H1 (cell line): Measurements from ENCODE around the gene SLC31A2. TPM values are rescaled to one million over a fixed set of nuclear protein-coding genes. Genes with fewer than 3 reads are reported as not detected.

Source experiments
- CBX5 ChIP-seq: fragments of 300-800, 300-1000 bp; sonication (generic); IDR thresholded peaks from 2 replicates; pipeline ENCODE4 v1.7.1; 2016; ENCODE audit warnings: antibody characterized with exemption, low read length, low read depth
- EZH2 ChIP-seq: fragments of 200-600 bp; sonication (generic); IDR thresholded peaks from 2 replicates; pipeline ENCODE4 v1.7.1; 2012; ENCODE audit warnings: low read depth, mild to moderate bottlenecking, moderate library complexity, low read length, inconsistent platforms; ENCODE audit not compliant: severe bottlenecking
- HDAC2 ChIP-seq, 2 experiments: fragments of 300-600 bp in 1 of 2; sonication (generic) in 1 of 2; IDR thresholded peaks; 2 replicates each; pipeline ENCODE4 v1.6.1; 2011 to 2012; ENCODE audit warnings: low read depth in 2 of 2, low read length in 2 of 2, mild to moderate bottlenecking in 2 of 2, moderate library complexity in 2 of 2, borderline replicate concordance in 1 of 2, inconsistent platforms in 1 of 2
- RXRA ChIP-seq: IDR thresholded peaks from 2 replicates; pipeline ENCODE4 v1.6.1; 2011; ENCODE audit warnings: low read depth, mild to moderate bottlenecking, low read length, moderate library complexity; ENCODE audit not compliant: insufficient read depth
- SIN3A ChIP-seq, 2 experiments: IDR thresholded peaks in 1 of 2; conservative IDR thresholded peaks in 1 of 2; 2 replicates each; pipeline ENCODE4 v1.6.1; 2011 to 2012; ENCODE audit warnings: low read length in 2 of 2, improper control_type of control experiment in 1 of 2, low read depth in 1 of 2, mild to moderate bottlenecking in 1 of 2
- SIX5 ChIP-seq: IDR thresholded peaks from 2 replicates; pipeline ENCODE4 v1.6.1; 2011; ENCODE audit warnings: mild to moderate bottlenecking, low read depth, low read length
- TBP ChIP-seq: IDR thresholded peaks from 2 replicates; pipeline ENCODE4 v1.6.1; 2011; ENCODE audit warnings: low read depth, low read length, improper control_type of control experiment
- polyA plus RNA-seq, 7 experiments: library from polyadenylated mRNA; depleted of rRNA in 3 of 7; stranded (reverse) in 5 of 7; unstranded in 2 of 7; fragments of >200 nt in 5 of 7; fragments of 200-250 nt in 2 of 7; gene quantifications; 1 replicate in 5 of 7; 2 replicates in 1 of 7; 4 replicates in 1 of 7; pipeline versions ENCODE4 v1.2.1 to v1.2.3, GENCODE V29; 2011 to 2013; ENCODE audit warnings: missing spikeins in 2 of 7, mixed read lengths in 2 of 7
- total RNA-seq: library from RNA; stranded (reverse); fragmentation: NEBNext Ultra II Directional; extraction: Animal tissue kit (Norgen Biotek cat#: 25700); gene quantifications from 2 replicates; pipeline ENCODE4 v1.2.1, GENCODE V29; 2021
- TF ChIP-seq, protein P1 (sequence below): fragments of 300-600 bp; sonication (generic); IDR thresholded peaks from 2 replicates; pipeline ENCODE4 v1.7.1; 2012; ENCODE audit warnings: low read length, moderate library complexity, mild to moderate bottlenecking, inconsistent platforms; ENCODE audit not compliant: insufficient replicate concordance
- TF ChIP-seq, protein P2 (sequence below): IDR thresholded peaks from 2 replicates; pipeline ENCODE4 v1.6.1; 2012; ENCODE audit warnings: low read length, inconsistent platforms

The SLC31A2 gene
- total and polyA plus RNA-seq, 2 of the 8 experiments (the other 6 are each of a cell fraction or from before 2014, with no cell fraction given), result 2.0 to 2.9 TPM

DNA sequence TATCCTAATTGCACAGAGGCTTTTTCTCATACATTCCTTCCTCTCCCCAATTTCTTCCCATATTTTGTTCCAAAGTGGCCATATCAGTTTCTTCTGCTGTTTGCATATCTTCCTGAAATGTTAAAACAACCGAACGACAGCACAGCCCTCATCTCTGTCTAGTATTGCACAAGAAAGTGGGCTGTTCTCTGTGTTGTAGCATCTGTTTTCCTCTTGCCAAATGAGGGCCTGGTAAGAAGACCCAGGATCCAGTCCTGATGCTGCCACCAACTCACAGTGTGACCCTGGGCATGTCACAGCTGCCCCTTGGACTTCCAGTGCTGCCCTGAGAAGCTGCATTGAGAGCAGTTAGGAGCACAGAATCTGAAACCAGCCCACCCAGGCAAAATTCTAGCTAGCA lies 4.1 kb downstream of the SLC31A2 start (continued):
- TF ChIP-seq, protein P1, sequence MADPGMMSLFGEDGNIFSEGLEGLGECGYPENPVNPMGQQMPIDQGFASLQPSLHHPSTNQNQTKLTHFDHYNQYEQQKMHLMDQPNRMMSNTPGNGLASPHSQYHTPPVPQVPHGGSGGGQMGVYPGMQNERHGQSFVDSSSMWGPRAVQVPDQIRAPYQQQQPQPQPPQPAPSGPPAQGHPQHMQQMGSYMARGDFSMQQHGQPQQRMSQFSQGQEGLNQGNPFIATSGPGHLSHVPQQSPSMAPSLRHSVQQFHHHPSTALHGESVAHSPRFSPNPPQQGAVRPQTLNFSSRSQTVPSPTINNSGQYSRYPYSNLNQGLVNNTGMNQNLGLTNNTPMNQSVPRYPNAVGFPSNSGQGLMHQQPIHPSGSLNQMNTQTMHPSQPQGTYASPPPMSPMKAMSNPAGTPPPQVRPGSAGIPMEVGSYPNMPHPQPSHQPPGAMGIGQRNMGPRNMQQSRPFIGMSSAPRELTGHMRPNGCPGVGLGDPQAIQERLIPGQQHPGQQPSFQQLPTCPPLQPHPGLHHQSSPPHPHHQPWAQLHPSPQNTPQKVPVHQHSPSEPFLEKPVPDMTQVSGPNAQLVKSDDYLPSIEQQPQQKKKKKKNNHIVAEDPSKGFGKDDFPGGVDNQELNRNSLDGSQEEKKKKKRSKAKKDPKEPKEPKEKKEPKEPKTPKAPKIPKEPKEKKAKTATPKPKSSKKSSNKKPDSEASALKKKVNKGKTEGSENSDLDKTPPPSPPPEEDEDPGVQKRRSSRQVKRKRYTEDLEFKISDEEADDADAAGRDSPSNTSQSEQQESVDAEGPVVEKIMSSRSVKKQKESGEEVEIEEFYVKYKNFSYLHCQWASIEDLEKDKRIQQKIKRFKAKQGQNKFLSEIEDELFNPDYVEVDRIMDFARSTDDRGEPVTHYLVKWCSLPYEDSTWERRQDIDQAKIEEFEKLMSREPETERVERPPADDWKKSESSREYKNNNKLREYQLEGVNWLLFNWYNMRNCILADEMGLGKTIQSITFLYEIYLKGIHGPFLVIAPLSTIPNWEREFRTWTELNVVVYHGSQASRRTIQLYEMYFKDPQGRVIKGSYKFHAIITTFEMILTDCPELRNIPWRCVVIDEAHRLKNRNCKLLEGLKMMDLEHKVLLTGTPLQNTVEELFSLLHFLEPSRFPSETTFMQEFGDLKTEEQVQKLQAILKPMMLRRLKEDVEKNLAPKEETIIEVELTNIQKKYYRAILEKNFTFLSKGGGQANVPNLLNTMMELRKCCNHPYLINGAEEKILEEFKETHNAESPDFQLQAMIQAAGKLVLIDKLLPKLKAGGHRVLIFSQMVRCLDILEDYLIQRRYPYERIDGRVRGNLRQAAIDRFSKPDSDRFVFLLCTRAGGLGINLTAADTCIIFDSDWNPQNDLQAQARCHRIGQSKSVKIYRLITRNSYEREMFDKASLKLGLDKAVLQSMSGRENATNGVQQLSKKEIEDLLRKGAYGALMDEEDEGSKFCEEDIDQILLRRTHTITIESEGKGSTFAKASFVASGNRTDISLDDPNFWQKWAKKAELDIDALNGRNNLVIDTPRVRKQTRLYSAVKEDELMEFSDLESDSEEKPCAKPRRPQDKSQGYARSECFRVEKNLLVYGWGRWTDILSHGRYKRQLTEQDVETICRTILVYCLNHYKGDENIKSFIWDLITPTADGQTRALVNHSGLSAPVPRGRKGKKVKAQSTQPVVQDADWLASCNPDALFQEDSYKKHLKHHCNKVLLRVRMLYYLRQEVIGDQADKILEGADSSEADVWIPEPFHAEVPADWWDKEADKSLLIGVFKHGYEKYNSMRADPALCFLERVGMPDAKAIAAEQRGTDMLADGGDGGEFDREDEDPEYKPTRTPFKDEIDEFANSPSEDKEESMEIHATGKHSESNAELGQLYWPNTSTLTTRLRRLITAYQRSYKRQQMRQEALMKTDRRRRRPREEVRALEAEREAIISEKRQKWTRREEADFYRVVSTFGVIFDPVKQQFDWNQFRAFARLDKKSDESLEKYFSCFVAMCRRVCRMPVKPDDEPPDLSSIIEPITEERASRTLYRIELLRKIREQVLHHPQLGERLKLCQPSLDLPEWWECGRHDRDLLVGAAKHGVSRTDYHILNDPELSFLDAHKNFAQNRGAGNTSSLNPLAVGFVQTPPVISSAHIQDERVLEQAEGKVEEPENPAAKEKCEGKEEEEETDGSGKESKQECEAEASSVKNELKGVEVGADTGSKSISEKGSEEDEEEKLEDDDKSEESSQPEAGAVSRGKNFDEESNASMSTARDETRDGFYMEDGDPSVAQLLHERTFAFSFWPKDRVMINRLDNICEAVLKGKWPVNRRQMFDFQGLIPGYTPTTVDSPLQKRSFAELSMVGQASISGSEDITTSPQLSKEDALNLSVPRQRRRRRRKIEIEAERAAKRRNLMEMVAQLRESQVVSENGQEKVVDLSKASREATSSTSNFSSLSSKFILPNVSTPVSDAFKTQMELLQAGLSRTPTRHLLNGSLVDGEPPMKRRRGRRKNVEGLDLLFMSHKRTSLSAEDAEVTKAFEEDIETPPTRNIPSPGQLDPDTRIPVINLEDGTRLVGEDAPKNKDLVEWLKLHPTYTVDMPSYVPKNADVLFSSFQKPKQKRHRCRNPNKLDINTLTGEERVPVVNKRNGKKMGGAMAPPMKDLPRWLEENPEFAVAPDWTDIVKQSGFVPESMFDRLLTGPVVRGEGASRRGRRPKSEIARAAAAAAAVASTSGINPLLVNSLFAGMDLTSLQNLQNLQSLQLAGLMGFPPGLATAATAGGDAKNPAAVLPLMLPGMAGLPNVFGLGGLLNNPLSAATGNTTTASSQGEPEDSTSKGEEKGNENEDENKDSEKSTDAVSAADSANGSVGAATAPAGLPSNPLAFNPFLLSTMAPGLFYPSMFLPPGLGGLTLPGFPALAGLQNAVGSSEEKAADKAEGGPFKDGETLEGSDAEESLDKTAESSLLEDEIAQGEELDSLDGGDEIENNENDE, result no peak
- TF ChIP-seq TBP (no peak), HDAC2 (IDR thresholded peaks at IDR 0.05; ENCODE audit: borderline replicate concordance in 1 of 2, low read depth in 2 of 2, low read length in 2 of 2) (no peak), CBX5 (no peak), RXRA (no peak), SIN3A (conservative IDR thresholded peaks at IDR 0.05 in 1 of 2, IDR thresholded peaks at IDR 0.05 in 1 of 2; ENCODE audit: low read depth in 1 of 2, low read length in 2 of 2) (no peak), SIX5 (no peak), EZH2 (no peak)
- TF ChIP-seq, protein P2, sequence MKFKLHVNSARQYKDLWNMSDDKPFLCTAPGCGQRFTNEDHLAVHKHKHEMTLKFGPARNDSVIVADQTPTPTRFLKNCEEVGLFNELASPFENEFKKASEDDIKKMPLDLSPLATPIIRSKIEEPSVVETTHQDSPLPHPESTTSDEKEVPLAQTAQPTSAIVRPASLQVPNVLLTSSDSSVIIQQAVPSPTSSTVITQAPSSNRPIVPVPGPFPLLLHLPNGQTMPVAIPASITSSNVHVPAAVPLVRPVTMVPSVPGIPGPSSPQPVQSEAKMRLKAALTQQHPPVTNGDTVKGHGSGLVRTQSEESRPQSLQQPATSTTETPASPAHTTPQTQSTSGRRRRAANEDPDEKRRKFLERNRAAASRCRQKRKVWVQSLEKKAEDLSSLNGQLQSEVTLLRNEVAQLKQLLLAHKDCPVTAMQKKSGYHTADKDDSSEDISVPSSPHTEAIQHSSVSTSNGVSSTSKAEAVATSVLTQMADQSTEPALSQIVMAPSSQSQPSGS, result no peak
